ENCODE measurements around the gene MYO18B. TPM values are rescaled to one million over a fixed set of nuclear protein-coding genes. Genes with fewer than 3 reads are reported as not detected.

MYO18B gene
- total RNA-seq, 1 experiment from 2014 or later = not detected

- DNase-seq (ENCODE audit: low spot score) = no peak
Observed at GRCh38 chr22:25749420-25750169, 7.6 kb downstream of the MYO18B start.

- no peak for DNase-seq (ENCODE audit: low spot score)
Observed at GRCh38 chr22:25750569-25751173, 8.7 kb downstream of the MYO18B start.

GRCh38 chr22:25751174-25751581 is 9.2 kb downstream of the MYO18B start:
- no peak for DNase-seq (ENCODE audit: low spot score)

GRCh38 chr22:25752615-25753214 is 10.7 kb downstream of the MYO18B start:
- DNase-seq (ENCODE audit: low spot score) = no peak

- no peak for DNase-seq (ENCODE audit: low spot score)
Observed at GRCh38 chr22:25753252-25753651, 11.3 kb downstream of the MYO18B start.

GRCh38 chr22:25754527-25755202 is 12.7 kb downstream of the MYO18B start:
- DNase-seq (ENCODE audit: low spot score) = no peak

- no peak for DNase-seq (ENCODE audit: low spot score)
Observed at GRCh38 chr22:25757686-25758085, 15.7 kb downstream of the MYO18B start.

- DNase-seq (ENCODE audit: low spot score) = no peak
Observed at GRCh38 chr22:25758316-25758715, 16.3 kb downstream of the MYO18B start.

- DNase-seq (ENCODE audit: low spot score) = no peak
Observed at GRCh38 chr22:25759825-25760231, 17.8 kb downstream of the MYO18B start.

- no peak for DNase-seq (ENCODE audit: low spot score)
Observed at GRCh38 chr22:25760294-25760693, 18.3 kb downstream of the MYO18B start.

- DNase-seq (ENCODE audit: low spot score) = no peak
Observed at GRCh38 chr22:25760848-25761595, 19.0 kb downstream of the MYO18B start.

- DNase-seq (ENCODE audit: low spot score) = no peak
Observed at GRCh38 chr22:25762147-25762546, 20.2 kb downstream of the MYO18B start.

- DNase-seq (ENCODE audit: low spot score) = no peak
Observed at GRCh38 chr22:25763239-25763777, 21.3 kb downstream of the MYO18B start.

- DNase-seq (ENCODE audit: low spot score) = no peak
Observed at GRCh38 chr22:25764270-25765015, 22.5 kb downstream of the MYO18B start.

- DNase-seq (ENCODE audit: low spot score) = no peak
Observed at GRCh38 chr22:25765016-25765367, 23.0 kb downstream of the MYO18B start.

- DNase-seq (ENCODE audit: low spot score) = no peak
Observed at GRCh38 chr22:25765801-25766200, 23.8 kb downstream of the MYO18B start.

- no peak for DNase-seq (ENCODE audit: low spot score)
Observed at GRCh38 chr22:25766418-25766817, 24.4 kb downstream of the MYO18B start.

GRCh38 chr22:25770333-25770732 is 28.3 kb downstream of the MYO18B start:
- DNase-seq (ENCODE audit: low spot score) = no peak

GRCh38 chr22:25772288-25772687 is 30.3 kb downstream of the MYO18B start:
- no peak for DNase-seq (ENCODE audit: low spot score)

GRCh38 chr22:25774575-25775026 is 32.6 kb downstream of the MYO18B start:
- DNase-seq (ENCODE audit: low spot score) = no peak

GRCh38 chr22:25775531-25775930 is 33.5 kb downstream of the MYO18B start:
- DNase-seq (ENCODE audit: low spot score) = no peak

Measured in HT-29 (cell line).